SK-N-SH (cell line): ENCODE measurements around the gene CEBPA.

ENCODE experiments used
- CHD2 ChIP-seq: fragments of 150-350 bp; IDR thresholded peaks from 2 replicates; pipeline ENCODE4 v1.6.1; 2018; ENCODE audit warnings: low read length; ENCODE audit not compliant: partially characterized antibody
- EP300 ChIP-seq, 2 experiments: IDR thresholded peaks; 2 replicates each; pipeline versions ENCODE4 v1.4.0 to v1.6.1; 2012; ENCODE audit warnings: borderline replicate concordance in 1 of 2, low read depth in 1 of 2, low read length in 1 of 2
- EZH2phosphoT487 ChIP-seq: fragments of 200-600 bp; sonication (generic); IDR thresholded peaks from 2 replicates; pipeline ENCODE4 v1.6.1; 2017; ENCODE audit warnings: low read depth, mixed run types, mild to moderate bottlenecking, antibody characterized with exemption, moderate library complexity, borderline replicate concordance
- FOSL2 ChIP-seq: IDR thresholded peaks from 2 replicates; pipeline ENCODE4 v1.4.0; 2012; ENCODE audit warnings: low read depth, mild to moderate bottlenecking, moderate library complexity, borderline replicate concordance
- FOXJ3 ChIP-seq: sonication (generic); formaldehyde crosslinking; IDR thresholded peaks from 2 replicates; pipeline ENCODE4 v1.5.1; 2020; ENCODE audit warnings: mild to moderate bottlenecking, missing genetic modification reagents
- FOXM1 ChIP-seq: IDR thresholded peaks from 2 replicates; pipeline ENCODE4 v1.4.0; 2012; ENCODE audit warnings: low read depth, mild to moderate bottlenecking
- GATA2 ChIP-seq: sonication (generic); formaldehyde crosslinking; IDR thresholded peaks from 2 replicates; pipeline ENCODE4 v1.5.0; 2020; ENCODE audit warnings: mild to moderate bottlenecking, missing genetic modification reagents
- POLR2AphosphoS5 ChIP-seq: IDR thresholded peaks from 2 replicates; pipeline ENCODE4 v1.6.1; 2012; ENCODE audit warnings: low read depth, low read length
- SMC3 ChIP-seq: IDR thresholded peaks from 2 replicates; pipeline ENCODE4 v1.6.1; 2012; ENCODE audit warnings: low read depth, low read length, improper control_type of control experiment
- TAF1 ChIP-seq: IDR thresholded peaks from 2 replicates; pipeline ENCODE4 v1.6.1; 2012; ENCODE audit warnings: low read depth, mild to moderate bottlenecking, low read length, moderate library complexity, borderline replicate concordance
- TCF12 ChIP-seq: IDR thresholded peaks from 2 replicates; pipeline ENCODE4 v1.4.0; 2012
- TF ChIP-seq, protein P1 (sequence below): fragments of 200-600 bp; sonication (generic); IDR thresholded peaks from 2 replicates; pipeline ENCODE4 v1.6.1; 2017; ENCODE audit warnings: antibody characterized with exemption, mild to moderate bottlenecking, moderate library complexity
- TF ChIP-seq, protein P2 (sequence below): IDR thresholded peaks from 2 replicates; pipeline ENCODE4 v1.4.0; 2012; ENCODE audit warnings: low read depth

GRCh38 chr19:33301900-33302174 is 497 bp downstream of the CEBPA start:
- TF ChIP-seq FOXJ3 (no peak), POLR2AphosphoS5 (no peak), SMC3 (no peak), FOSL2 (no peak), CHD2 (no peak), EP300 (IDR thresholded peaks at IDR 0.05; ENCODE audit: borderline replicate concordance in 1 of 2, low read depth in 1 of 2, low read length in 1 of 2) (no peak), FOXM1 (no peak), EZH2phosphoT487 (no peak), GATA2 (CRISPR knock-in tag) (no peak), TAF1 (no peak), TCF12 (no peak)
- TF ChIP-seq, protein P1, sequence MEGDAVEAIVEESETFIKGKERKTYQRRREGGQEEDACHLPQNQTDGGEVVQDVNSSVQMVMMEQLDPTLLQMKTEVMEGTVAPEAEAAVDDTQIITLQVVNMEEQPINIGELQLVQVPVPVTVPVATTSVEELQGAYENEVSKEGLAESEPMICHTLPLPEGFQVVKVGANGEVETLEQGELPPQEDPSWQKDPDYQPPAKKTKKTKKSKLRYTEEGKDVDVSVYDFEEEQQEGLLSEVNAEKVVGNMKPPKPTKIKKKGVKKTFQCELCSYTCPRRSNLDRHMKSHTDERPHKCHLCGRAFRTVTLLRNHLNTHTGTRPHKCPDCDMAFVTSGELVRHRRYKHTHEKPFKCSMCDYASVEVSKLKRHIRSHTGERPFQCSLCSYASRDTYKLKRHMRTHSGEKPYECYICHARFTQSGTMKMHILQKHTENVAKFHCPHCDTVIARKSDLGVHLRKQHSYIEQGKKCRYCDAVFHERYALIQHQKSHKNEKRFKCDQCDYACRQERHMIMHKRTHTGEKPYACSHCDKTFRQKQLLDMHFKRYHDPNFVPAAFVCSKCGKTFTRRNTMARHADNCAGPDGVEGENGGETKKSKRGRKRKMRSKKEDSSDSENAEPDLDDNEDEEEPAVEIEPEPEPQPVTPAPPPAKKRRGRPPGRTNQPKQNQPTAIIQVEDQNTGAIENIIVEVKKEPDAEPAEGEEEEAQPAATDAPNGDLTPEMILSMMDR, result no peak
- TF ChIP-seq, protein P2, sequence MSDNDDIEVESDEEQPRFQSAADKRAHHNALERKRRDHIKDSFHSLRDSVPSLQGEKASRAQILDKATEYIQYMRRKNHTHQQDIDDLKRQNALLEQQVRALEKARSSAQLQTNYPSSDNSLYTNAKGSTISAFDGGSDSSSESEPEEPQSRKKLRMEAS, result no peak
